ENCODE data around the gene SGCD.

The SGCD gene

GRCh38 chr5:156326718-156327259, at the start of gene SGCD:
TSS of gene SGCD (plus strand) at chr5:156327164.
- TF ChIP-seq CTCF (IDR thresholded peaks at IDR 0.05; ENCODE audit: low read depth, low read length): no peak
- H3K4me3 ChIP-seq (replicated peaks in 1 of 2; ENCODE audit: low read depth in 2 of 2, low read length in 2 of 2): peak within 1 kb of the TSS in 1 of 2 donors; percentile 33
- peak; percentile 33 to 91 for DNase-seq (ENCODE audit: low read depth in 2 of 2)

- TF ChIP-seq CTCF (IDR thresholded peaks at IDR 0.05; ENCODE audit: low read depth, low read length): no peak
Measured at GRCh38 chr5:156277290-156277689, 49.7 kb upstream of the SGCD start.

GRCh38 chr5:156295431-156295830, 31.5 kb upstream of the SGCD start:
- no peak for DNase-seq (ENCODE audit: low read depth in 2 of 2)
- H3K4me3 ChIP-seq (replicated peaks in 1 of 2; ENCODE audit: low read depth in 2 of 2, low read length in 2 of 2): no peak overlapping the region
- no peak for TF ChIP-seq CTCF (IDR thresholded peaks at IDR 0.05; ENCODE audit: low read depth, low read length)

More at GRCh38 chr5:156277290-156277689, 49.7 kb upstream of the SGCD start:
- H3K4me3 ChIP-seq (replicated peaks in 1 of 2; ENCODE audit: low read depth in 2 of 2, low read length in 2 of 2): no peak overlapping the region
- no peak for DNase-seq (ENCODE audit: low read depth in 2 of 2)

- no peak for TF ChIP-seq CTCF (IDR thresholded peaks at IDR 0.05; ENCODE audit: low read depth, low read length)
- H3K4me3 ChIP-seq (replicated peaks in 1 of 2; ENCODE audit: low read depth in 2 of 2, low read length in 2 of 2): no peak overlapping the region
- no peak for DNase-seq (ENCODE audit: low read depth in 2 of 2)
Measured at GRCh38 chr5:156310115-156310514, 16.8 kb upstream of the SGCD start.

- TF ChIP-seq CTCF (IDR thresholded peaks at IDR 0.05; ENCODE audit: low read depth, low read length): no peak
- no peak for DNase-seq (ENCODE audit: low read depth in 2 of 2)
- no peak overlapping the region for H3K4me3 ChIP-seq (replicated peaks in 1 of 2; ENCODE audit: low read depth in 2 of 2, low read length in 2 of 2)
Measured at GRCh38 chr5:156312897-156313694, 13.9 kb upstream of the SGCD start.

GRCh38 chr5:156314416-156314815, 12.5 kb upstream of the SGCD start:
- TF ChIP-seq CTCF (IDR thresholded peaks at IDR 0.05; ENCODE audit: low read depth, low read length): no peak
- H3K4me3 ChIP-seq (replicated peaks in 1 of 2; ENCODE audit: low read depth in 2 of 2, low read length in 2 of 2): no peak overlapping the region
- DNase-seq (ENCODE audit: low read depth in 2 of 2): no peak

Measured in cardiac fibroblast (primary cell).